SIG-M5 treated with dmso at 0.1 percent for 504 hours (cell line): ENCODE measurements around the gene VAV2.
"Not testable (repeated sequence)": the region's sequence is repeated elsewhere in the genome, so short reads cannot be mapped to it uniquely, and the experiment has no call there.

Source experiments
- DNase-seq: peaks from one replicate; lab custom pipeline; 2025; ENCODE audit not compliant: unreplicated experiment; lab: John Stamatoyannopoulos, UW

The VAV2 gene

GRCh38 chr9:133971981-133972941 is 19.9 kb downstream of the VAV2 start:
- DNase-seq = no peak

- no peak for DNase-seq
These were observed 20.8 kb downstream of the VAV2 start for GRCh38 chr9:133971121-133971951.

GRCh38 chr9:133970581-133971058 is 21.5 kb downstream of the VAV2 start:
- DNase-seq = no peak

- no peak for DNase-seq
These were observed 22.2 kb downstream of the VAV2 start for GRCh38 chr9:133969681-133970580.

- DNase-seq = no peak
These were observed 23.0 kb downstream of the VAV2 start for GRCh38 chr9:133968966-133969617.

GRCh38 chr9:133968428-133968827 is 23.7 kb downstream of the VAV2 start:
- DNase-seq = no peak

GRCh38 chr9:133967024-133967741 is 24.9 kb downstream of the VAV2 start:
- no peak for DNase-seq

- DNase-seq = no peak
These were observed 27.7 kb downstream of the VAV2 start for GRCh38 chr9:133964463-133964862.

- no peak for DNase-seq
These were observed 29.0 kb downstream of the VAV2 start for GRCh38 chr9:133963166-133963565.

GRCh38 chr9:133962341-133962740 is 29.8 kb downstream of the VAV2 start:
- DNase-seq = no peak

GRCh38 chr9:133961226-133962165 is 30.6 kb downstream of the VAV2 start:
- no peak for DNase-seq

- peak; percentile 1 for DNase-seq
These were observed 31.5 kb downstream of the VAV2 start for GRCh38 chr9:133960568-133961129.

- DNase-seq = no peak
These were observed 32.1 kb downstream of the VAV2 start for GRCh38 chr9:133959966-133960567.

- DNase-seq = no peak
These were observed 33.0 kb downstream of the VAV2 start for GRCh38 chr9:133959171-133959570.

- no peak for DNase-seq
These were observed 33.4 kb downstream of the VAV2 start for GRCh38 chr9:133958756-133959155.

GRCh38 chr9:133957772-133958171 is 34.4 kb downstream of the VAV2 start:
- not testable (repeated sequence) for DNase-seq

GRCh38 chr9:133957328-133957727 is 34.8 kb downstream of the VAV2 start:
- DNase-seq = no peak
